Vagina (tissue), 2 donors: ENCODE data around the gene SMARCAL1.

Experiments used
- CTCF ChIP-seq, 3 experiments: fragments of 450-650 bp in 2 of 3; fragments of 200-600 bp in 1 of 3; sonication (generic) in 1 of 3; IDR thresholded peaks; one replicate each; pipeline ENCODE4 v1.5.1; 2017 to 2019; ENCODE audit warnings: antibody characterized with exemption in 3 of 3, mild to moderate bottlenecking in 2 of 3, moderate library complexity in 2 of 3
- POLR2AphosphoS5 ChIP-seq, 2 donors: sonication (generic); formaldehyde crosslinking; IDR thresholded peaks; one replicate each; pipeline ENCODE4 v1.9.0; 2017; ENCODE audit warnings: antibody characterized with exemption in 2 of 2, mild to moderate bottlenecking in 2 of 2, low read depth in 1 of 2; ENCODE audit not compliant: insufficient read depth in 1 of 2

- TF ChIP-seq CTCF (IDR thresholded peaks at IDR 0.05) (no peak), POLR2AphosphoS5 (IDR thresholded peaks at IDR 0.05; ENCODE audit: insufficient read depth in 1 of 2, low read depth in 1 of 2) (no peak)
These were observed 19.2 kb downstream of the SMARCAL1 start for GRCh38 chr2:216431531-216431856.
